Ovary (tissue), 3 donors: ENCODE data around the gene LANCL2.

ENCODE experiments used
- CTCF ChIP-seq, 3 donors: fragments of 450-650 bp in 2 of 3; fragments of 200-600 bp in 1 of 3; IDR thresholded peaks; one replicate each; pipeline versions ENCODE4 v1.5.1 to v1.8.0; 2016 to 2022; ENCODE audit warnings: antibody characterized with exemption in 3 of 3, mild to moderate bottlenecking in 1 of 3
- POLR2A ChIP-seq: fragments of 450-650 bp; IDR thresholded peaks from one replicate; pipeline ENCODE4 v1.6.1; 2017; ENCODE audit warnings: antibody characterized with exemption, mild to moderate bottlenecking, moderate library complexity
- donor health status: DM: no; HTN: no; CAD: no.

- no peak for TF ChIP-seq POLR2A
- no peak for TF ChIP-seq CTCF (IDR thresholded peaks at IDR 0.05)
Observed at GRCh38 chr7:55449205-55449991, 84.3 kb downstream of the LANCL2 start.
